ENCODE measurements around the gene FTSJ1. TPM values are rescaled to one million over a fixed set of nuclear protein-coding genes. Genes with fewer than 3 reads are reported as not detected.

The FTSJ1 gene
- total and polyA plus RNA-seq, 2 donors (not counting 1 experiment from before 2014, with no cell fraction given): 36.6 to 55.8 TPM

GRCh38 chrX:48475296-48475695 is 703 bp upstream of the FTSJ1 start:
- H4K20me1 ChIP-seq (ENCODE audit: control insufficient read depth, insufficient read depth, low read length, poor library complexity, severe bottlenecking): no peaks in the 10 kb centered on the region
- peak overlapping the region; percentile 70 to 83 (median 76) for H3K4me3 ChIP-seq (ENCODE audit: control extremely low read depth in 1 of 5, extremely low read depth in 1 of 5, insufficient read depth in 1 of 5, low read depth in 2 of 5, low read length in 4 of 5)
- no CpG with 5 or more reads among the region's 5 CpGs for WGBS (ENCODE audit: insufficient coverage)
- peaks cover 9% of the 10 kb centered on the region for H3K79me2 ChIP-seq (ENCODE audit: control insufficient read depth, insufficient read depth, low read length)
- peak overlapping the region; percentile 54 to 78 for H3K27ac ChIP-seq (ENCODE audit: low read length in 2 of 2)
- H3K4me1 ChIP-seq (ENCODE audit: control insufficient read depth in 2 of 2, insufficient read depth in 2 of 2, low read length in 2 of 2): peaks cover 4 to 19% of the 10 kb centered on the region in 2 donors
- ATAC-seq (ENCODE audit: low read depth) (no peak), DNase-seq (no peak)
- H3K9ac ChIP-seq (ENCODE audit: low read length): peak overlapping the region; percentile 77
- CTCF ChIA-PET: interaction anchor here (1.1 kb wide), 1 partner anchor 173 kb away, joined by 3 read pairs; no protein-coding TSS in a partner anchor
- Mint-ChIP-seq H3K4me3 (peak overlapping the region; percentile 86), H3K27me3 (no peaks in the 10 kb centered on the region), H3K4me1 (peaks cover 26% of the 10 kb centered on the region), H3K9me3 (ENCODE audit: insufficient read depth) (no peaks in the 10 kb centered on the region), H3K27ac (peak overlapping the region; percentile 78)
- H3K4me2 ChIP-seq (replicated peaks; ENCODE audit: low read depth, low read length, poor library complexity, severe bottlenecking): peak overlapping the region; percentile 73
- peak overlapping the region; percentile 79 for H2AFZ ChIP-seq (ENCODE audit: insufficient read depth, low read depth, low read length, poor library complexity, severe bottlenecking)
- H3K9me3 ChIP-seq (ENCODE audit: control extremely low read depth in 1 of 3, control insufficient read depth in 2 of 3, insufficient read depth in 1 of 3, low read length in 2 of 3): no peaks in the 10 kb centered on the region
- no peaks in the 10 kb centered on the region for H3K36me3 ChIP-seq (replicated peaks in 1 of 2; ENCODE audit: control extremely low read depth in 1 of 2, control insufficient read depth in 1 of 2, extremely low read depth in 1 of 2, insufficient read depth in 2 of 2, low read length in 1 of 2)
- intact Hi-C loops (cut with micrococcal nuclease): loop anchor here (1.0 to 5.0 kb wide), 6 partner anchors 47 to 716 kb away; partner anchors contain the start of genes EBP, HDAC6, TBC1D25 and ZNF81
- POLR2A ChIA-PET: interaction anchor here (0.6 kb wide), 1 partner anchor 625 kb away, joined by 3 read pairs; no protein-coding TSS in a partner anchor
- H3K27me3 ChIP-seq (replicated peaks in 1 of 4; ENCODE audit: control extremely low read depth in 1 of 4, control insufficient read depth in 3 of 4, insufficient read depth in 4 of 4, low read length in 3 of 4): no peaks in the 10 kb centered on the region
- TF ChIP-seq EZH2 (IDR thresholded peaks at IDR 0.05; ENCODE audit: borderline replicate concordance, insufficient read depth, low read depth, low read length, poor library complexity, severe bottlenecking): no peak
- no peak for TF ChIP-seq CTCF (IDR thresholded peaks at IDR 0.05)

- no peak for ATAC-seq (ENCODE audit: low read depth)
- no peaks in the 10 kb centered on the region for H4K20me1 ChIP-seq (ENCODE audit: control insufficient read depth, insufficient read depth, low read length, poor library complexity, severe bottlenecking)
Measured at GRCh38 chrX:48476919-48477318, 920 bp downstream of the FTSJ1 start.

More at GRCh38 chrX:48476919-48477318, 920 bp downstream of the FTSJ1 start:
- intact Hi-C loops (cut with micrococcal nuclease): loop anchor here (1.0 to 5.0 kb wide), 6 partner anchors 31 to 818 kb away; partner anchors contain the start of genes EBP, HDAC6, PORCN and UXT
- Histone ChIP-seq H3K79me2 (ENCODE audit: control insufficient read depth, insufficient read depth, low read length) (peaks cover 9% of the 10 kb centered on the region), H3K27ac (ENCODE audit: low read length in 2 of 2) (peak overlapping the region in 1 of 2 donors; percentile 78), H3K27me3 (replicated peaks in 1 of 4; ENCODE audit: control extremely low read depth in 1 of 4, control insufficient read depth in 3 of 4, insufficient read depth in 4 of 4, low read length in 3 of 4) (no peaks in the 10 kb centered on the region), H3K9me3 (ENCODE audit: control extremely low read depth in 1 of 3, control insufficient read depth in 2 of 3, insufficient read depth in 1 of 3, low read length in 2 of 3) (no peaks in the 10 kb centered on the region), H2AFZ (ENCODE audit: insufficient read depth, low read depth, low read length, poor library complexity, severe bottlenecking) (peak overlapping the region; percentile 79), H3K4me3 (ENCODE audit: control extremely low read depth in 1 of 5, extremely low read depth in 1 of 5, insufficient read depth in 1 of 5, low read depth in 2 of 5, low read length in 4 of 5) (peak overlapping the region; percentile 46 to 83 (median 70)), H3K4me2 (replicated peaks; ENCODE audit: low read depth, low read length, poor library complexity, severe bottlenecking) (peak overlapping the region; percentile 77), H3K36me3 (replicated peaks in 1 of 2; ENCODE audit: control extremely low read depth in 1 of 2, control insufficient read depth in 1 of 2, extremely low read depth in 1 of 2, insufficient read depth in 2 of 2, low read length in 1 of 2) (peaks cover 0 to 10% of the 10 kb centered on the region in 2 experiments), H3K9ac (ENCODE audit: low read length) (peak overlapping the region; percentile 77), H3K4me1 (ENCODE audit: control insufficient read depth in 2 of 2, insufficient read depth in 2 of 2, low read length in 2 of 2) (peaks cover 4 to 19% of the 10 kb centered on the region in 2 donors)
- WGBS (ENCODE audit: insufficient coverage): 69% methylated on average over 3 of the region's 4 CpGs
- H3K27ac Mint-ChIP-seq: peak overlapping the region; percentile 78
- peaks cover 26% of the 10 kb centered on the region for H3K4me1 Mint-ChIP-seq
- H3K27me3 Mint-ChIP-seq: no peaks in the 10 kb centered on the region
- no peaks in the 10 kb centered on the region for H3K9me3 Mint-ChIP-seq (ENCODE audit: insufficient read depth)
- CTCF ChIA-PET: interaction anchor here (0.6 kb wide), 1 partner anchor 814 kb away, joined by 3 read pairs; no protein-coding TSS in a partner anchor
- no peak for DNase-seq
- H3K4me3 Mint-ChIP-seq: peak overlapping the region; percentile 86
- TF ChIP-seq CTCF (IDR thresholded peaks at IDR 0.05): no peak
- no peak for TF ChIP-seq EZH2 (IDR thresholded peaks at IDR 0.05; ENCODE audit: borderline replicate concordance, insufficient read depth, low read depth, low read length, poor library complexity, severe bottlenecking)
- POLR2A ChIA-PET: interaction anchor here (1.4 kb wide), 1 partner anchor 62 kb away, joined by 9 read pairs; the partner anchor contains the start of gene TBC1D25

Measured in B cell (primary cell).